Measurements from ENCODE around the gene PLEKHA8. TPM values are rescaled to one million over a fixed set of nuclear protein-coding genes. Genes with fewer than 3 reads are reported as not detected.

PLEKHA8 gene
- total RNA-seq, 2 donors from 2014 or later, result 11.7 to 14.9 TPM

- Histone ChIP-seq H3K27ac (peak within 1 kb of the TSS; percentile 76), H3K27me3 (no peaks in the 10 kb centered on the region), H3K4me1 (no peaks in the 10 kb centered on the region), H3K36me3 (no peaks in the 10 kb centered on the region), H3K4me3 (peak within 1 kb of the TSS; percentile 97), H3K9ac (ENCODE audit: low read depth in 2 of 2, low read length in 2 of 2) (peak within 1 kb of the TSS; percentile 61 to 87), H3K9me3 (no peaks in the 10 kb centered on the region)
- intact Hi-C loops (cut with DNase I), result no loop called here
- peak; percentile 43 for DNase-seq
- TF ChIP-seq, protein P1, sequence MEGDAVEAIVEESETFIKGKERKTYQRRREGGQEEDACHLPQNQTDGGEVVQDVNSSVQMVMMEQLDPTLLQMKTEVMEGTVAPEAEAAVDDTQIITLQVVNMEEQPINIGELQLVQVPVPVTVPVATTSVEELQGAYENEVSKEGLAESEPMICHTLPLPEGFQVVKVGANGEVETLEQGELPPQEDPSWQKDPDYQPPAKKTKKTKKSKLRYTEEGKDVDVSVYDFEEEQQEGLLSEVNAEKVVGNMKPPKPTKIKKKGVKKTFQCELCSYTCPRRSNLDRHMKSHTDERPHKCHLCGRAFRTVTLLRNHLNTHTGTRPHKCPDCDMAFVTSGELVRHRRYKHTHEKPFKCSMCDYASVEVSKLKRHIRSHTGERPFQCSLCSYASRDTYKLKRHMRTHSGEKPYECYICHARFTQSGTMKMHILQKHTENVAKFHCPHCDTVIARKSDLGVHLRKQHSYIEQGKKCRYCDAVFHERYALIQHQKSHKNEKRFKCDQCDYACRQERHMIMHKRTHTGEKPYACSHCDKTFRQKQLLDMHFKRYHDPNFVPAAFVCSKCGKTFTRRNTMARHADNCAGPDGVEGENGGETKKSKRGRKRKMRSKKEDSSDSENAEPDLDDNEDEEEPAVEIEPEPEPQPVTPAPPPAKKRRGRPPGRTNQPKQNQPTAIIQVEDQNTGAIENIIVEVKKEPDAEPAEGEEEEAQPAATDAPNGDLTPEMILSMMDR (IDR thresholded peaks at IDR 0.05), result no peak
These were observed 38.8 kb upstream of the PLEKHA8 start, which contains the start of gene SCRN1 for GRCh38 chr7:29989257-29989995. SCRN1 (minus strand) TSS chr7:29989801; CDS start chr7:29969067, 20,734 bp downstream.

GRCh38 chr7:29990931-29991330 is 37.3 kb upstream of the PLEKHA8 start:
- intact Hi-C loops (cut with DNase I), result no loop called here
- Histone ChIP-seq H3K27me3 (no peaks in the 10 kb centered on the region), H3K36me3 (no peaks in the 10 kb centered on the region), H3K4me1 (no peaks in the 10 kb centered on the region), H3K9ac (ENCODE audit: low read depth in 2 of 2, low read length in 2 of 2) (no peak overlapping the region), H3K27ac (no peak overlapping the region), H3K4me3 (no peak overlapping the region), H3K9me3 (no peaks in the 10 kb centered on the region)
- TF ChIP-seq, protein P1 (IDR thresholded peaks at IDR 0.05), result no peak
- no peak for DNase-seq

DNA sequence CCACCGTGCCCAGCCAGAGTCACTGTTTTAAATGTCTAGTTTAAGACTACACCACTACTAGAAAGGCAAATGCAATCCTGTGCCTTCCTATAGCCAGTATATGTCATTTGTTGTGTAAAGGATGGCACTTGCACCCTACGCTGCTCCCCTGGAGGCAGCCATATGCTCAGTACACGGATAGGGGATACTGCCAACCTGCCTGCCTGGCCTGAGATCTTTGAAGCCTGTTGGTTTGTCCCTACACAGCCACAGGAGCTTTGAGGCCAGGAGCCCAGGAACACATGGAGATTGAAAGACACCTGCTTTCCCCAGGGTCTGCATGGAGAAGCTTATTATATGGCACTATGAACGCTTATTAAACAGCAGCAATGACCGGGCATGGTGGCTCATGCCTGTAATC is 36.3 kb upstream of the PLEKHA8 start:
- DNase-seq, result no peak
- intact Hi-C loops (cut with DNase I), result no loop called here
- Histone ChIP-seq H3K27ac (no peak overlapping the region), H3K27me3 (no peaks in the 10 kb centered on the region), H3K36me3 (no peaks in the 10 kb centered on the region), H3K4me3 (no peak overlapping the region), H3K9me3 (no peaks in the 10 kb centered on the region), H3K9ac (ENCODE audit: low read depth in 2 of 2, low read length in 2 of 2) (no peak overlapping the region), H3K4me1 (no peaks in the 10 kb centered on the region)
- TF ChIP-seq, protein P1 (IDR thresholded peaks at IDR 0.05), result no peak

GRCh38 chr7:29993140-29993539 is 35.1 kb upstream of the PLEKHA8 start:
- Histone ChIP-seq H3K4me3 (no peak overlapping the region), H3K27ac (no peak overlapping the region)

DNA sequence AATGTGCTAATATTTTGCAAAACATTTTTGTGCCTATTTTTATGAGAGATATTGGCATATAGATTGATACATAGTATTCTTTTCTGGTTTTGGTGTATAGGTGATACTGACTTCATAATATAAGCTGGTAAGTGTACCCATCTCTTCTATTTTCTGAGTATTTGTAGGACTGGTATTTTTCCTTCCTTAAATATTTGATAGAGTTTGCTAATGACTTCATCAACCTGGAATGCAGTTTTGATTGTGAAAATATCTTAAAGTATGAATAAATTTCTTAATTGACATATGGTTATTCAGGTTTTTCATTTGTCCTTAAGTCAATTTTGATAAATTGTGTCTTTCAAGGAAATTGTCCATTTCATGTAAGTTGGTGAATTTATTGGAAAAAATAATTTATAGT is 32.6 kb upstream of the PLEKHA8 start:
- intact Hi-C loops (cut with DNase I), result no loop called here
- TF ChIP-seq, protein P1 (IDR thresholded peaks at IDR 0.05), result no peak
- no peak overlapping the region for H3K27ac ChIP-seq

More at GRCh38 chr7:29993140-29993539, 35.1 kb upstream of the PLEKHA8 start:
- Histone ChIP-seq H3K36me3 (no peaks in the 10 kb centered on the region), H3K27me3 (no peaks in the 10 kb centered on the region), H3K4me1 (no peaks in the 10 kb centered on the region), H3K9ac (ENCODE audit: low read depth in 2 of 2, low read length in 2 of 2) (no peak overlapping the region), H3K9me3 (no peaks in the 10 kb centered on the region)
- intact Hi-C loops (cut with DNase I), result no loop called here
- DNase-seq, result no peak
- TF ChIP-seq, protein P1 (IDR thresholded peaks at IDR 0.05), result no peak

More for the DNA sequence above, 32.6 kb upstream of the PLEKHA8 start:
- no peaks in the 10 kb centered on the region for H3K4me1 ChIP-seq
- no peak overlapping the region for H3K9ac ChIP-seq (ENCODE audit: low read depth in 2 of 2, low read length in 2 of 2)
- H3K36me3 ChIP-seq, result no peaks in the 10 kb centered on the region
- no peak for DNase-seq
- no peaks in the 10 kb centered on the region for H3K27me3 ChIP-seq
- no peak overlapping the region for H3K4me3 ChIP-seq
- no peaks in the 10 kb centered on the region for H3K9me3 ChIP-seq
